ENCODE data around the gene TMEM129.

The TMEM129 gene

GRCh38 chr4:1745165-1745564 lies 24.0 kb upstream of the TMEM129 start:
- DNase-seq (no peak), ATAC-seq (no peak)

- no peak for ATAC-seq
Observed at GRCh38 chr4:1744552-1744951, 23.4 kb upstream of the TMEM129 start.

GRCh38 chr4:1743975-1744374 lies 22.9 kb upstream of the TMEM129 start:
- DNase-seq: no peak
- ATAC-seq: no peak

More at GRCh38 chr4:1744552-1744951, 23.4 kb upstream of the TMEM129 start:
- DNase-seq: no peak

- ATAC-seq: no peak
Observed at GRCh38 chr4:1743551-1743950, 22.4 kb upstream of the TMEM129 start.

GRCh38 chr4:1741208-1741607 lies 20.1 kb upstream of the TMEM129 start:
- ATAC-seq (no peak), DNase-seq (no peak)

More at GRCh38 chr4:1743551-1743950, 22.4 kb upstream of the TMEM129 start:
- DNase-seq: no peak

- ATAC-seq: no peak
- DNase-seq: no peak
Observed at GRCh38 chr4:1740021-1740545, 19.0 kb upstream of the TMEM129 start.

GRCh38 chr4:1739358-1739757 lies 18.2 kb upstream of the TMEM129 start:
- ATAC-seq (no peak), DNase-seq (no peak)

GRCh38 chr4:1738410-1738809 lies 17.3 kb upstream of the TMEM129 start:
- ATAC-seq: no peak
- DNase-seq: no peak

GRCh38 chr4:1737666-1738065 lies 16.5 kb upstream of the TMEM129 start:
- DNase-seq: no peak
- ATAC-seq: no peak

- ATAC-seq (no peak), DNase-seq (no peak)
Observed at GRCh38 chr4:1736812-1737211, 15.7 kb upstream of the TMEM129 start.

- DNase-seq: no peak
- no peak for ATAC-seq
Observed at GRCh38 chr4:1735215-1735614, 14.1 kb upstream of the TMEM129 start.

GRCh38 chr4:1732911-1733310 lies 11.8 kb upstream of the TMEM129 start:
- no peak for DNase-seq
- no peak for ATAC-seq

GRCh38 chr4:1731180-1731579 lies 10.1 kb upstream of the TMEM129 start:
- DNase-seq: no peak
- ATAC-seq: peak; percentile 67

GRCh38 chr4:1730532-1731135 lies 9.5 kb upstream of the TMEM129 start:
- ATAC-seq (no peak), DNase-seq (no peak)

- DNase-seq (no peak), ATAC-seq (no peak)
Observed at GRCh38 chr4:1728061-1728980, 7.2 kb upstream of the TMEM129 start.

GRCh38 chr4:1727117-1728031 lies 6.3 kb upstream of the TMEM129 start:
- DNase-seq (no peak), ATAC-seq (no peak)

GRCh38 chr4:1726146-1726934 lies 5.2 kb upstream of the TMEM129 start:
- ATAC-seq (peak; percentile 16), DNase-seq (peak; percentile 90)

- no peak for DNase-seq
- no peak for ATAC-seq
Observed at GRCh38 chr4:1725521-1725920, 4.4 kb upstream of the TMEM129 start.

- peak; percentile 39 for ATAC-seq
- peak; percentile 62 for DNase-seq
Observed at GRCh38 chr4:1723131-1723801, 2.1 kb upstream of the TMEM129 start.

- no peak for ATAC-seq
- DNase-seq: no peak
Observed at GRCh38 chr4:1722551-1723118, 1.5 kb upstream of the TMEM129 start.

Measured in stimulated activated naive CD8-positive, alpha-beta T cell treated with anti-CD3 and anti-CD28 coated beads, Interleukin-15, Interleukin-2, amounts not matched to agents 100 U/mL and 50 U/mL, for 24 hours (primary cell).